KOPT-K1 (cell line): ENCODE measurements around the gene SVOPL.
"Not testable (repeated sequence)": the region's sequence is repeated elsewhere in the genome, so short reads cannot be mapped to it uniquely, and the experiment has no call there.

Source experiments
- H3K27ac ChIP-seq: fragments of 200-600 bp; sonication (generic); 2 replicates; pipeline ENCODE4 v1.5.1; 2016; ENCODE audit warnings: antibody characterized with exemption, mild to moderate bottlenecking, low read depth, low read length; ENCODE audit not compliant: poor library complexity, severe bottlenecking
- H3K36me3 ChIP-seq: fragments of 200-600 bp; sonication (generic); 2 replicates; pipeline ENCODE4 v1.5.1; 2017; ENCODE audit warnings: antibody characterized with exemption, mild to moderate bottlenecking, low read length, moderate library complexity; ENCODE audit not compliant: insufficient read depth
- H3K9me3 ChIP-seq: fragments of 200-600 bp; sonication (generic); 2 replicates; pipeline ENCODE4 v1.5.1; 2017; ENCODE audit warnings: antibody characterized with exemption, low read length, mild to moderate bottlenecking; ENCODE audit not compliant: insufficient read depth, poor library complexity, severe bottlenecking

The SVOPL gene

GRCh38 chr7:138688037-138688436 lies 13.1 kb downstream of the SVOPL start:
- H3K27ac ChIP-seq, H3K9me3 ChIP-seq, H3K36me3 ChIP-seq: not testable (repeated sequence)

DNA sequence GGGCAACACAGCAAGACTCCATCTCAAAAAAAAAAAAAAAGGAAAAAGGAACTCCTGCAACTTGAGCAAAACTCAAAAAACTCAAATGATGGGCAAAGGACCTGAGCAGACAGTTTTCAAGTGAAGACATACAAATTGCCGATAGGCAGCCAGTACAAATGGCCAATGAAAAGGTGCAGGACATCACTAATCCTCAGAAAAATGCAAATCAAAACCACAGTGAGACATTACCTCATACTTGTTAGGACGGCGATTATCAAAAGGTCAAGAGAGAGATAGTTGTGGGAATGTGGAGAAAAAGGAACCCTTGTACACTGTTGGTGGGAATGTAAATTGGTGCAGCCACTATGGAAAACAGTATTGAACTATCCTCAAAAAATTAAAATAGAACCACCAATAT lies 16.8 kb downstream of the SVOPL start:
- peaks cover 6% of the 10 kb centered on the region for H3K9me3 ChIP-seq
- no peak overlapping the region for H3K27ac ChIP-seq
- H3K36me3 ChIP-seq: no peaks in the 10 kb centered on the region

DNA sequence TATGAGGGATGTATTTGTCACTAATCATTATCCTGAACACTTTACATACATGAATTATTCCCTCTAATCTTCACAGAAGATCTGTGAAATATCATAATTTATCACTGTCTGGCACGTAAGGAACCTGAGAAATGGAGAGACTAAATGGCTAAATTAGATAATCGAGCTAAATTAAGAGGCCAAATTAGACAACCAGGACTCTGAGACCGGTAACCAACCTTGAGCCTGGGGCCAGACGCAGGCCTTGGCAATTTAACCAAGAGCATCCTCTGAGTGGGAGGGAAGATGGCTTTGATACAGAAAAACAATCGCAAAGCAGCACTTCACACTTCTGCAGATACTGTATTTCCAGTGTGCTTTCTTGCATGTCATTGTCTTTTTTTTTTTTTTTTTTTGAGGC lies 21.4 kb downstream of the SVOPL start:
- Histone ChIP-seq H3K27ac (no peak overlapping the region), H3K9me3 (no peaks in the 10 kb centered on the region), H3K36me3 (no peaks in the 10 kb centered on the region)

GRCh38 chr7:138670594-138670993 lies 30.6 kb downstream of the SVOPL start:
- H3K36me3 ChIP-seq: no peaks in the 10 kb centered on the region
- no peaks in the 10 kb centered on the region for H3K9me3 ChIP-seq
- H3K27ac ChIP-seq: no peak overlapping the region

GRCh38 chr7:138669364-138669763 lies 31.8 kb downstream of the SVOPL start:
- H3K9me3 ChIP-seq: no peaks in the 10 kb centered on the region
- H3K36me3 ChIP-seq: no peaks in the 10 kb centered on the region
- H3K27ac ChIP-seq: no peak overlapping the region

- Histone ChIP-seq H3K36me3 (no peaks in the 10 kb centered on the region), H3K27ac (no peak overlapping the region), H3K9me3 (no peaks in the 10 kb centered on the region)
Observed at GRCh38 chr7:138668946-138669345, 32.2 kb downstream of the SVOPL start.

DNA sequence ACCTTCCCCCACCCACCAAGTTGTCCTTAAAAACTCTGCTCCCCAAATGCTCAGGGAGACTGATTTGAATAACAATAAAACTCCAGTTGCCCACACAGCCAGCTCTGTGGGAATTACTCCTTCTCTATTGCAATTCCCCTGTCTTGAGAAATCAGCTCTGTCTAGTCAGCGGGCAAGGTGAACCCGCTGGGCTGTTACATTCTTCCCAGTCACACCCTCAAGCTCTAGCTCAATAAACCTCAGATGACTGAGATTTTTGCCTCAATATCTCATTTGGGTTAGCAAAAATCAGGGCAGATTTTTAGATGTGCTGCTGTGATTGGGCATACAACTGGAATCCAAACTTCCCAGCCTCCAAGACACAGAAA lies 32.9 kb downstream of the SVOPL start:
- Histone ChIP-seq H3K9me3 (no peaks in the 10 kb centered on the region), H3K27ac (no peak overlapping the region), H3K36me3 (no peaks in the 10 kb centered on the region)

DNA sequence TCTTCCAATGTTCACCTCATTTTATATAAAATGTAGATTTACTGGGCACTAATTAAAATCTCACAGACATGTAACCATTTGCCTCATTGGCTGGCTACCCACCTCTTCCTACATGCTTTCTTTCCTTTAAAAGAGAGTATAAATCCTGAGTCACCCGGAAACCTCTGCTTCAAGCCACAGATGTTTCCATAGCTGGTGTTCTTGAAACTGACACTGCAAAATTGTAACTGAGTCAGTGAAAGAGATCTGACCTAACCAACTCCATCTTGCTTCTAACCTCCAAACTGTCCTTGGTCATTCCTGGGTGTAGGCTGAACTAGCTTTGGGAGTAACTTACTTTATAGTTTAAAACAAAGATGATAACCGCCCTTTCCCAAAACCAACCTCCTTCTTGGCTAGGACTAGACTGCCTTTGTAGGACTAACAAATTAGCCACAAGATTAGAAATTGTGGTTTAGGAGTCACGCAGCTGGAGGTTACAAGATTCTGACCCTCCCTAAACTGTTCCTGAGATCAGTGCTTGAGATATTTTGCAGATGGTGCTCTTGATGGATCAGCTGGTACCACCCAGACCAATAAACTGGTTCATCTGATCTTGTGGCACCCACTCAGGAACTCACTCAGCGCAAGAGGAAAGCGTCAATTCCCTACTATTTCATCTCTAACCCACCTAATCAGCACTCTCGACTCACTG lies 33.5 kb downstream of the SVOPL start:
- H3K36me3 ChIP-seq: no peaks in the 10 kb centered on the region
- no peaks in the 10 kb centered on the region for H3K9me3 ChIP-seq
- H3K27ac ChIP-seq: no peak overlapping the region

GRCh38 chr7:138666385-138666784 lies 34.8 kb downstream of the SVOPL start:
- Histone ChIP-seq H3K9me3 (no peaks in the 10 kb centered on the region), H3K36me3 (no peaks in the 10 kb centered on the region), H3K27ac (no peak overlapping the region)

- Histone ChIP-seq H3K27ac (no peak overlapping the region), H3K36me3 (no peaks in the 10 kb centered on the region)
Observed at GRCh38 chr7:138665669-138666140, 35.5 kb downstream of the SVOPL start.

GRCh38 chr7:138665249-138665648 lies 35.9 kb downstream of the SVOPL start:
- no peaks in the 10 kb centered on the region for H3K9me3 ChIP-seq
- no peak overlapping the region for H3K27ac ChIP-seq
- no peaks in the 10 kb centered on the region for H3K36me3 ChIP-seq

More at GRCh38 chr7:138665669-138666140, 35.5 kb downstream of the SVOPL start:
- no peaks in the 10 kb centered on the region for H3K9me3 ChIP-seq

DNA sequence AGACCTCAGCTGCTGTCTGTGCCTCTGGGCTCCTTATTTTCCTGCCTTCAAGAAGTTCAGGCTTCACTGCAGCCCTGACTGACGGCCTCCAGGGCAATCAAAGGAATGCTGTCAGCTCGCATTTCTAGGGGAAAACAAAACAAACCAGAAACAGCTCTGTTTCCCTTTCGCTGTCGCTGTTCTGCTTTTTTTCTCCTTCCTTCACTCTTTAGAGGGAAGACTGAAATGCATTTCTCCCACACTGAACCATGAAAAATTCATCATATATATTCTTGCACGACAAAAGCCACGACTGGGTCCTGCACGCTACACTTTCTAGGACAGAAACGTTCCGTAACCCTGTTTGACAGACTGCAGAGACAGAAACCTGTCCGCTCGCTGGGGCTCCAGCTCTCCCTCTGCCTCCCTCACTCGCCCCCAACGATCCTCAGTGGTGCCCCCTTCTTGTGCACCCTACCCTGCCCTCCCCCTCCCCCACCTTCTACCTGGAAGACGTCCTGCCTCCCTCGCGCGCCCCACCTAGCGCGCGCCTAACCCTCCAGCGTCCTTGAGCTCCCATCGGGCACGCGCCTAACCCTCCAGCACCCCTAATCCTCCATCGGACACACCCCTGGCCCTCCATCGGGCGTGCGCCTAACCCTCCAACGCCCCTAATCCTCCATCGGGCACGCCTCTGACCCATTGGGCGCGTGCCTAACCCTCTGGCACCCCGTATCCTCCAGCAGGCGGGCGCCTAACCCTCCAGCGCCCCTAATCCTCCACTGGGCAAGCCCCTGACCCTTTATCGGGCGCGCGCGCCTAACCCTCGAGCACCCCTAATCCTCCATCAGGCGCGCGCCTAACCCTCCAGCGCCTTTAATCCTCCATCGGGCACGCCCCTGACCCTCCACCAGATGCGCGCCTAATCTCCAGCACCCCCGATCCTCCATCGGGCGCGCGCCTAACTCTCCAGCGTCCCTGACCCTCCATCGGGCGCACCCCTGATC lies 37.1 kb downstream of the SVOPL start:
- Histone ChIP-seq H3K9me3 (no peaks in the 10 kb centered on the region), H3K27ac (peak overlapping the region; percentile 49), H3K36me3 (no peaks in the 10 kb centered on the region)

DNA sequence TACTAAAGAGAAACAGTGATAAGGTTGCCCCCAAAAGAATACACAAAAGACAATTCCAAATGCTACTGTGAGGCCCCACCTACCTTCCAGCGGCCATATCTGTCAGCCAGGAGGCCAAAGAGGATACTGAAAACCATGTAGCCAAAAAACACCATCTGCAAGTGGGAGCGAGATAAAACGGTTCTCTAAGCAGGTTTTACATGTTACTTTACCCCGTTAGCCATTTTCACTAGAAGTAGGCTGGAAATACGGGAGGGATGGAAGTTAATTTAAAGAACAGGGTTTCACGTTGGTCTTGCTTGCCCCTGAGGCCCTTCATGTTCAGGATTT lies 38.2 kb downstream of the SVOPL start:
- no peak overlapping the region for H3K27ac ChIP-seq
- no peaks in the 10 kb centered on the region for H3K9me3 ChIP-seq
- no peaks in the 10 kb centered on the region for H3K36me3 ChIP-seq

GRCh38 chr7:138662076-138662990 lies 38.8 kb downstream of the SVOPL start:
- H3K27ac ChIP-seq: no peak overlapping the region
- no peaks in the 10 kb centered on the region for H3K36me3 ChIP-seq
- no peaks in the 10 kb centered on the region for H3K9me3 ChIP-seq
